ENCODE measurements around the gene SFMBT2.

The SFMBT2 gene

DNA sequence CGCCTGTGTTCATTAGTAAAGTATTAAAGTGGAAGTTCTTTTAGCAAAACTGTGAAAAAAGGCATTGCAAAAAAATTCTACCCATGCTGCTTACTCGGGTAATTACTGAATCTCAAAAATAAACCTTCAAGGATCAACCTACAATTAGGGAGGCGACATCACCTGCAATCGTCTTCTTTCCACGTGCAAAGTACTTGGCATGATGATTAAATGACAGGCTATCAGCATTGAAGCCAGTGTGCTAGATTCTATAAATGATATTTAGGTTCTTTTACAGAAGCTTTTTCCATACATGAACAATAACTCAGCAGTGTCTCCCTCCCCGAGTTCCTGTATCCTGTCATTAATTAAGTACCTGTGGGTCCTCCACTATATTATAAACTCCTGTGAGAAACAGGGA is 105.8 kb downstream of the SFMBT2 start:
- no peak for TF ChIP-seq CEBPB (IDR thresholded peaks at IDR 0.05)
- TF ChIP-seq ZBTB7A (IDR thresholded peaks at IDR 0.05; ENCODE audit: low read depth) = no peak
- TF ChIP-seq RAD21 (IDR thresholded peaks at IDR 0.05; ENCODE audit: low read depth) = no peak
- no peak for TF ChIP-seq TAF1 (IDR thresholded peaks at IDR 0.05; ENCODE audit: low read depth)
- no peak for TF ChIP-seq YY1 (IDR thresholded peaks at IDR 0.05; ENCODE audit: low read depth)
- TF ChIP-seq NFIC (IDR thresholded peaks at IDR 0.05) = no peak
- TF ChIP-seq, protein P1, sequence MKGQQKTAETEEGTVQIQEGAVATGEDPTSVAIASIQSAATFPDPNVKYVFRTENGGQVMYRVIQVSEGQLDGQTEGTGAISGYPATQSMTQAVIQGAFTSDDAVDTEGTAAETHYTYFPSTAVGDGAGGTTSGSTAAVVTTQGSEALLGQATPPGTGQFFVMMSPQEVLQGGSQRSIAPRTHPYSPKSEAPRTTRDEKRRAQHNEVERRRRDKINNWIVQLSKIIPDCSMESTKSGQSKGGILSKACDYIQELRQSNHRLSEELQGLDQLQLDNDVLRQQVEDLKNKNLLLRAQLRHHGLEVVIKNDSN (IDR thresholded peaks at IDR 0.05) = no peak
- TF ChIP-seq TCF12 (IDR thresholded peaks at IDR 0.05; ENCODE audit: low read depth) = no peak

DNA sequence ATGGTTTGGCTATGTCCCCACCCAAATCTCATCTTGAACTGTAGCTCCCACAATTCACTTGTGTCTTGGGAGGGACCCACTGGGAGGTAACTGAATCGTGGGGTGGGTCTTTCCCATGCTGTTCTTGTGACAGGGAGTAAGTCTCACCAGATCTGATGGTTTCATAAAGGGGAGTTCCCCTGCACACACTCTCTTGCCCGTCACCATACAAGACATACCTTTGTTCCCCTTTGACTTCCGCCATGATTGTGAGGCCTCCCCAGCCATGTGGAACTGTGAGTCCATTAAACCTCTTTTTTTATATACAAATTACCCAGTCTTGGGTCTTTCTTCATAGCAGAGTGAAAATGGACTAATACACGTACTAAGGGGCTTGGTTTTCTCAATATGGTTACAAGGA is 106.7 kb downstream of the SFMBT2 start:
- no peak for TF ChIP-seq TCF12 (IDR thresholded peaks at IDR 0.05; ENCODE audit: low read depth)
- no peak for TF ChIP-seq FOXM1 (IDR thresholded peaks at IDR 0.05; ENCODE audit: borderline replicate concordance, low read depth)
- TF ChIP-seq, protein P2, sequence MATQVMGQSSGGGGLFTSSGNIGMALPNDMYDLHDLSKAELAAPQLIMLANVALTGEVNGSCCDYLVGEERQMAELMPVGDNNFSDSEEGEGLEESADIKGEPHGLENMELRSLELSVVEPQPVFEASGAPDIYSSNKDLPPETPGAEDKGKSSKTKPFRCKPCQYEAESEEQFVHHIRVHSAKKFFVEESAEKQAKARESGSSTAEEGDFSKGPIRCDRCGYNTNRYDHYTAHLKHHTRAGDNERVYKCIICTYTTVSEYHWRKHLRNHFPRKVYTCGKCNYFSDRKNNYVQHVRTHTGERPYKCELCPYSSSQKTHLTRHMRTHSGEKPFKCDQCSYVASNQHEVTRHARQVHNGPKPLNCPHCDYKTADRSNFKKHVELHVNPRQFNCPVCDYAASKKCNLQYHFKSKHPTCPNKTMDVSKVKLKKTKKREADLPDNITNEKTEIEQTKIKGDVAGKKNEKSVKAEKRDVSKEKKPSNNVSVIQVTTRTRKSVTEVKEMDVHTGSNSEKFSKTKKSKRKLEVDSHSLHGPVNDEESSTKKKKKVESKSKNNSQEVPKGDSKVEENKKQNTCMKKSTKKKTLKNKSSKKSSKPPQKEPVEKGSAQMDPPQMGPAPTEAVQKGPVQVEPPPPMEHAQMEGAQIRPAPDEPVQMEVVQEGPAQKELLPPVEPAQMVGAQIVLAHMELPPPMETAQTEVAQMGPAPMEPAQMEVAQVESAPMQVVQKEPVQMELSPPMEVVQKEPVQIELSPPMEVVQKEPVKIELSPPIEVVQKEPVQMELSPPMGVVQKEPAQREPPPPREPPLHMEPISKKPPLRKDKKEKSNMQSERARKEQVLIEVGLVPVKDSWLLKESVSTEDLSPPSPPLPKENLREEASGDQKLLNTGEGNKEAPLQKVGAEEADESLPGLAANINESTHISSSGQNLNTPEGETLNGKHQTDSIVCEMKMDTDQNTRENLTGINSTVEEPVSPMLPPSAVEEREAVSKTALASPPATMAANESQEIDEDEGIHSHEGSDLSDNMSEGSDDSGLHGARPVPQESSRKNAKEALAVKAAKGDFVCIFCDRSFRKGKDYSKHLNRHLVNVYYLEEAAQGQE (IDR thresholded peaks at IDR 0.05; ENCODE audit: low read depth) = no peak
- no peak for TF ChIP-seq MAX (IDR thresholded peaks at IDR 0.05)
- no peak for TF ChIP-seq CREB1 (IDR thresholded peaks at IDR 0.05; ENCODE audit: low read depth)
- no peak for TF ChIP-seq TEAD4 (IDR thresholded peaks at IDR 0.05)
- no peak for TF ChIP-seq YY1 (IDR thresholded peaks at IDR 0.05; ENCODE audit: low read depth)
- TF ChIP-seq ZBTB7A (IDR thresholded peaks at IDR 0.05; ENCODE audit: low read depth) = no peak

- TF ChIP-seq EGR1 (IDR thresholded peaks at IDR 0.05) = no peak
- TF ChIP-seq ZBTB7A (IDR thresholded peaks at IDR 0.05; ENCODE audit: low read depth) = no peak
- TF ChIP-seq, protein P1 (IDR thresholded peaks at IDR 0.05) = no peak
- TF ChIP-seq MAX (IDR thresholded peaks at IDR 0.05) = no peak
- TF ChIP-seq TCF12 (IDR thresholded peaks at IDR 0.05; ENCODE audit: low read depth) = no peak
- no peak for TF ChIP-seq NFIC (IDR thresholded peaks at IDR 0.05)
- TF ChIP-seq CEBPB (IDR thresholded peaks at IDR 0.05) = no peak
- no peak for TF ChIP-seq TEAD4 (IDR thresholded peaks at IDR 0.05)
- no peak for TF ChIP-seq YY1 (IDR thresholded peaks at IDR 0.05; ENCODE audit: low read depth)
- no peak for TF ChIP-seq FOXM1 (IDR thresholded peaks at IDR 0.05; ENCODE audit: borderline replicate concordance, low read depth)
- no peak for TF ChIP-seq RAD21 (IDR thresholded peaks at IDR 0.05; ENCODE audit: low read depth)
- no peak for TF ChIP-seq TAF1 (IDR thresholded peaks at IDR 0.05; ENCODE audit: low read depth)
- TF ChIP-seq EP300 (IDR thresholded peaks at IDR 0.05; ENCODE audit: borderline replicate concordance) = no peak
- TF ChIP-seq CREB1 (IDR thresholded peaks at IDR 0.05; ENCODE audit: low read depth) = no peak
- TF ChIP-seq, protein P2 (IDR thresholded peaks at IDR 0.05; ENCODE audit: low read depth) = no peak
These were observed 107.8 kb downstream of the SFMBT2 start for GRCh38 chr10:7302930-7303557.

DNA sequence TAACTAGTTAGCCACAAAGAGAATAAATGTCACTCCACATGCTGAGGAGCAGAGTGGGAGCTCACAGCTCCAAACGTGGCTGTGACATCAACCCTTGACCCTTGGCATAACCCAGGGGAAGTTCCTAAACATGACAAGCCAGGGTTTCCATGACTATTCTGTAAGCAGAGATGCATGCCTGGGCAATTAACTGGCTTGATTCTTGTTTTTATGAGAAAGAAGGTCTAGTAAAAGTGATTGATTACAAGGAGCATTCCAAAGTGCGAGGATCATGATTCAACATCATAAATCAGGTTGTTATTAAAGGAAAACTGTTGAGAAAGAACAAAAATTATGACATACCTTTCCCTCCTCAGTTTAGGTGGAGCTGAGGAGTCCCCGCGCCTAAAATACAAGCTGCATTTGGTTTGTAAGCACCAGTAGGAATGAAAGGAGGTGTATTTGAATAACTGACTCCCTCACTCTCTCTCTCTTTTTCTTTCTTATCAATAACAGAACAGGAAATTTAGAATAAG is 108.4 kb downstream of the SFMBT2 start:
- TF ChIP-seq FOXM1 (IDR thresholded peaks at IDR 0.05; ENCODE audit: borderline replicate concordance, low read depth) (no peak), CEBPB (IDR thresholded peaks at IDR 0.05) (no peak), EP300 (IDR thresholded peaks at IDR 0.05; ENCODE audit: borderline replicate concordance) (no peak), TEAD4 (IDR thresholded peaks at IDR 0.05) (no peak), CREB1 (IDR thresholded peaks at IDR 0.05; ENCODE audit: low read depth) (no peak), NFIC (IDR thresholded peaks at IDR 0.05) (no peak), TCF12 (IDR thresholded peaks at IDR 0.05; ENCODE audit: low read depth) (no peak), MAX (IDR thresholded peaks at IDR 0.05) (no peak), YY1 (IDR thresholded peaks at IDR 0.05; ENCODE audit: low read depth) (no peak), RAD21 (IDR thresholded peaks at IDR 0.05; ENCODE audit: low read depth) (no peak), ZBTB7A (IDR thresholded peaks at IDR 0.05; ENCODE audit: low read depth) (no peak), TAF1 (IDR thresholded peaks at IDR 0.05; ENCODE audit: low read depth) (no peak), EGR1 (IDR thresholded peaks at IDR 0.05) (no peak)
- TF ChIP-seq, protein P1 (IDR thresholded peaks at IDR 0.05) = no peak
- TF ChIP-seq, protein P2 (IDR thresholded peaks at IDR 0.05; ENCODE audit: low read depth) = no peak

Measured in Ishikawa (cell line).